ENCODE measurements around the gene DIAPH2.

DNA sequence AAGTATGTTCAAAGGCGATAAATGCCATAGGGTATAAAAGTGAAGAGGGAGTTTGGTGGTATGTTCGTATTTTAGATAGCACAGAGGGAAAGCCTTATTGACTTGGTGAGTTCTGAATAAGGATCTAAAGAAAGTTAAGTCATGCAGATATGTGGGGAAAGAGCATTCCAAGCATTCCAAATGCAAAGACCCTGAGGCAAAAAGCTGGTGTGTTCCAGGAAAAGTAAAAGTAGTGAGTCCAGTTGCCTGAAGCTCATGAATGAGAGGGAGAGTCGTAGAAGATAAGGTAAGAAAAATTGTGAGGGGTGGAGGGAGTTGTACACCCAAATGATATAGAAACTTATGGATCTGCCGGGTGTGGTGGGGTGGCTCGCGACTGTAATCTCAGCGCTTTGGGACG lies 625.7 kb downstream of the DIAPH2 start:
- TF ChIP-seq, protein P1, sequence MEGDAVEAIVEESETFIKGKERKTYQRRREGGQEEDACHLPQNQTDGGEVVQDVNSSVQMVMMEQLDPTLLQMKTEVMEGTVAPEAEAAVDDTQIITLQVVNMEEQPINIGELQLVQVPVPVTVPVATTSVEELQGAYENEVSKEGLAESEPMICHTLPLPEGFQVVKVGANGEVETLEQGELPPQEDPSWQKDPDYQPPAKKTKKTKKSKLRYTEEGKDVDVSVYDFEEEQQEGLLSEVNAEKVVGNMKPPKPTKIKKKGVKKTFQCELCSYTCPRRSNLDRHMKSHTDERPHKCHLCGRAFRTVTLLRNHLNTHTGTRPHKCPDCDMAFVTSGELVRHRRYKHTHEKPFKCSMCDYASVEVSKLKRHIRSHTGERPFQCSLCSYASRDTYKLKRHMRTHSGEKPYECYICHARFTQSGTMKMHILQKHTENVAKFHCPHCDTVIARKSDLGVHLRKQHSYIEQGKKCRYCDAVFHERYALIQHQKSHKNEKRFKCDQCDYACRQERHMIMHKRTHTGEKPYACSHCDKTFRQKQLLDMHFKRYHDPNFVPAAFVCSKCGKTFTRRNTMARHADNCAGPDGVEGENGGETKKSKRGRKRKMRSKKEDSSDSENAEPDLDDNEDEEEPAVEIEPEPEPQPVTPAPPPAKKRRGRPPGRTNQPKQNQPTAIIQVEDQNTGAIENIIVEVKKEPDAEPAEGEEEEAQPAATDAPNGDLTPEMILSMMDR (IDR thresholded peaks at IDR 0.05): no peak
- no peak for TF ChIP-seq POLR2A (IDR thresholded peaks at IDR 0.05)

Measured in esophagus squamous epithelium (tissue), 4 donors.